BLaER1 treated with 17β-estradiol and CSF1 and Interleukin-3, amounts not matched to agents 10 nM and 100 nM (cell line): ENCODE results near the gene RBMX2.
A peak's percentile ranks its signal among the peaks of the same experiment; 100 is the strongest.
"Not testable (repeated sequence)": the region's sequence is repeated elsewhere in the genome, so short reads cannot be mapped to it uniquely, and the experiment has no call there.

Source experiments
- H3K27ac ChIP-seq, 11 experiments: shearing (Covaris generic); formaldehyde crosslinking; 2 replicates each; pipeline ENCODE4 v1.8.1; 2022
- H3K27me3 ChIP-seq, 11 experiments: shearing (Covaris generic); formaldehyde crosslinking; 2 replicates each; pipeline ENCODE4 v1.8.1; 2022
- H3K36me3 ChIP-seq, 11 experiments: shearing (Covaris generic); formaldehyde crosslinking; 2 replicates each; pipeline ENCODE4 v1.8.1; 2022
- H3K4me1 ChIP-seq, 10 experiments: shearing (Covaris generic); formaldehyde crosslinking; 2 replicates each; pipeline ENCODE4 v1.8.1; 2022
- H3K4me2 ChIP-seq, 11 experiments: shearing (Covaris generic); formaldehyde crosslinking; 2 replicates each; pipeline ENCODE4 v1.8.1; 2022
- H3K4me3 ChIP-seq, 10 experiments: shearing (Covaris generic); formaldehyde crosslinking; 2 replicates each; pipeline ENCODE4 v1.8.1; 2022
- H3K9ac ChIP-seq, 11 experiments: shearing (Covaris generic); formaldehyde crosslinking; 2 replicates each; pipeline ENCODE4 v1.8.1; 2022
- H3K9me3 ChIP-seq, 11 experiments: shearing (Covaris generic); formaldehyde crosslinking; replicated peaks in 1 of 11; 2 replicates each; pipeline ENCODE4 v1.8.1; 2022
- H4K20me1 ChIP-seq, 11 experiments: shearing (Covaris generic); formaldehyde crosslinking; 2 replicates each; pipeline ENCODE4 v1.8.1; 2022
- Cebpa-rat ChIP-seq, 11 experiments: shearing (Covaris generic); IDR thresholded peaks; 2 replicates each; pipeline ENCODE4 v1.8.1; 2022

The RBMX2 gene

DNA sequence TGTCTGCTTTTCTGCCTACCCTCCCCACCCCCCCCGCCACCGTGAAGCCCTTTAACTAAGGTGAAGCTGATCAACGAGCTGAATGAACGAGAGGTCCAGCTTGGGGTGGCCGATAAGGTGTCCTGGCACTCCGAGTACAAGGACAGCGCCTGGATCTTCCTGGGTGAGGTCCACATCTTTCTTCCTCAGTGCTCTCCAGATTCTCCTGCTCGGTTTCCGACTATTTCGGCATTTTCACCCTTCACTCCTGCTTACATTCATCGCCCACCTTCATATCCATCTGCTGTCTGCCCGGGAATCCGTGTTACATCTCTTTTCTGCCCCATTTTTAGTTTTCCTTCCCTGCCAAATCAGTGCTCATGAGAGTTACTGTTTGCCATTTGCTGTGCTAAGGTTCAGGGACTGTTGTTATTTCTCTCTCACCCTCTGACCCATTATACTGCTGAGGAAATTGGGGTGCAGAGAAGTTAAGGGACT is 459 bp downstream of the RBMX2 start:
- Histone ChIP-seq H3K4me1 (peaks cover 0 to 17% (median 7%) of the 10 kb centered on the region in 10 experiments; a peak in 11 of 20 replicates), H3K9ac (peak overlapping the region; percentile 69 to 82 (median 78)), H3K27ac (peak overlapping the region; percentile 58 to 82 (median 75); a peak in 19 of 22 replicates), H3K4me3 (peak overlapping the region; percentile 61 to 76 (median 68)), H3K27me3 (peaks cover 43 to 87% (median 71%) of the 10 kb centered on the region in 11 experiments), H3K4me2 (peak overlapping the region; percentile 56 to 75 (median 66)), H4K20me1 (peaks cover 0 to 6% (median 0%) of the 10 kb centered on the region in 11 experiments; a peak in 3 of 22 replicates), H3K36me3 (peaks cover 0 to 27% (median 14%) of the 10 kb centered on the region in 11 experiments; a peak in 14 of 22 replicates), H3K9me3 (no peaks in the 10 kb centered on the region; a peak in 1 of 22 replicates)
- no peak for TF ChIP-seq Cebpa-rat (IDR thresholded peaks at IDR 0.05)

DNA sequence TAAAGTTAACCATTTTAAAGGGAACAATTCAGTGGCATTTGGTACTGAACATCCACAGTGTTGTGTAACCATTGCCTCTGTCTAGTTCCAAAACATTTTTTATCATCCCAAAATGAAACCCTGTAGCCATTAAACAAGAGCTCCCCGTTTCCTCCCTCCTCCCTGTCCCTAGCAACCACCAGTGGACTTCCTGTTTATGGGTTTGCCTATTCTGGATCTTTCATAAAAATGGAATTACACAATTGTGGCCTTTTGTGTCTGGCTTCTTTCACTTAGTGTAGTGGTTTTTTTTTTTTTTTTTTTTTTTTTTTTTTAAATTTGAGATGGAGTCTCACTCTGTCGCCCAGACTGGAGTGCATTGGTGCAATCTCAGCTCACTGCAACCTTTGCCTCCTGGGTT is 11.6 kb downstream of the RBMX2 start:
- TF ChIP-seq Cebpa-rat (IDR thresholded peaks at IDR 0.05): no peak
- no peak overlapping the region for H3K4me3 ChIP-seq
- H3K4me2 ChIP-seq: no peak overlapping the region
- H3K9ac ChIP-seq: no peak overlapping the region
- H4K20me1 ChIP-seq: peaks cover 0 to 6% (median 0%) of the 10 kb centered on the region in 11 experiments; a peak in 4 of 22 replicates
- H3K36me3 ChIP-seq: peaks cover 39 to 72% (median 57%) of the 10 kb centered on the region in 11 experiments; a peak in 21 of 22 replicates
- H3K4me1 ChIP-seq: no peaks in the 10 kb centered on the region
- H3K27ac ChIP-seq: no peak overlapping the region; a peak in 1 of 22 replicates
- H3K27me3 ChIP-seq: peaks cover 81 to 100% (median 96%) of the 10 kb centered on the region in 11 experiments
- H3K9me3 ChIP-seq: no peaks in the 10 kb centered on the region

DNA sequence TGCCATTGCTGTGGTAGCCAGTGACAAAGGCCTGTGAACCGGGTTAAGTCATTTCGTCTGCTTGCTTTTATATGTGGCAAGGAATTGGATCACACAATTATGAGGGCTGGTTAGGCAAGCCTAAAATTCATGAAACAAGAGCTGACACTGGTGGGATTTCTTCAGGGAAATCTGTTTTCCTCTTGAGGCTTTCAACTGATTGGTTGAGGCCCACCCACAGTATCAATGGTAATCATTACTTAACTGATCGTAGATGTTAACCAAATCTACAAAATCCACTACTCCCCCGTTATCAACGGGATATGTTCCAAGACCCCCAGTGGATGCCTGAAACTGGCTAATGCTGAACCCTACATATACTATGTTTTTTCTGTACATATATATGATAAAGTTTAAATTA is 13.0 kb downstream of the RBMX2 start:
- Histone ChIP-seq H3K9me3 (no peaks in the 10 kb centered on the region), H4K20me1 (peaks cover 0 to 6% (median 0%) of the 10 kb centered on the region in 11 experiments; a peak in 4 of 22 replicates), H3K36me3 (peaks cover 29 to 58% (median 49%) of the 10 kb centered on the region in 11 experiments; a peak in 20 of 22 replicates), H3K27me3 (peaks cover 84 to 100% (median 99%) of the 10 kb centered on the region in 11 experiments), H3K4me3 (no peak overlapping the region), H3K9ac (no peak overlapping the region), H3K27ac (no peak overlapping the region), H3K4me1 (no peaks in the 10 kb centered on the region), H3K4me2 (no peak overlapping the region)
- TF ChIP-seq Cebpa-rat (IDR thresholded peaks at IDR 0.05): no peak

DNA sequence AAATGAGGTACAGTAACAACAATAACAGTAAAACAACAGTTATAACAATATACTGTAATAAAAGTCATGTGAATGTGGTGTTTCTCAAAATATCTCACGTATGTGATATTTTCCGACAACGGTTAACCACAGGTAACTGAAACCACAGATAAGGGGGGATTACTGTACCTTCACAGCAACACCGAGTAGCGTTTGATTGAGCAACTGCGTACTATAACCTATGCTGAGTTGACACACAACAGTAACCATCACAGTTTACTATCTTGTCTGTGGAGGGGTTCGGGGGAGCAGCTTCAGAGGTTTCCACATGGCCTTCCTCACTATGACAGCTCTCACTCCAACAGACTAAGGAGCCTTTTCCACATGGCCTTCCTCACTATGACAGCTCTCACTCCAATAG is 13.4 kb downstream of the RBMX2 start:
- peaks cover 83 to 100% (median 99%) of the 10 kb centered on the region in 11 experiments for H3K27me3 ChIP-seq
- no peaks in the 10 kb centered on the region for H3K4me1 ChIP-seq

DNA sequence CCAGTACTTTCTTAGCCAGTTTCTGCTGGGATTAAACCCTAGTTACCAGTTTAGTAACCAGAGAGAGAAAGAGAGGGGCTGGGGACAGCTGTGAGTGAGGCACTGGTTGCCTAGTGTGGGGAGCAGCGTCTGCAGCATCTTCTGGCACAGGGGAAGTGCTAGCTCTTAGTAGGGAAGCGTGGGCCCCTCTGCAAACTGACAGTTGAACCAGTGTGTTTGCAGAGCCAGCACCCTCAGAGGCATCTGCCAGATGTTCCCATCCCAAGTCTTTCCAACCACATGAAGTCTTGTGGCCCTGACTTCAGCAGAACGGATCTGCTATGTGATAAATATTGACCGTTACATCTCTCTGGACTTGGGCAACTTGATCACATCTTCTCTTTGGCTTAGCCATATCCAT is 15.0 kb downstream of the RBMX2 start:
- peaks cover 77 to 100% (median 98%) of the 10 kb centered on the region in 11 experiments for H3K27me3 ChIP-seq
- H3K4me3 ChIP-seq: no peak overlapping the region
- H3K9me3 ChIP-seq: no peaks in the 10 kb centered on the region
- no peaks in the 10 kb centered on the region for H3K4me1 ChIP-seq
- peaks cover 15 to 38% (median 31%) of the 10 kb centered on the region in 11 experiments; a peak in 20 of 22 replicates for H3K36me3 ChIP-seq
- TF ChIP-seq Cebpa-rat (IDR thresholded peaks at IDR 0.05): no peak
- H3K9ac ChIP-seq: no peak overlapping the region
- peaks cover 0 to 4% (median 0%) of the 10 kb centered on the region in 11 experiments; a peak in 3 of 22 replicates for H4K20me1 ChIP-seq
- H3K27ac ChIP-seq: no peak overlapping the region
- H3K4me2 ChIP-seq: no peak overlapping the region

More for the DNA sequence above, 13.4 kb downstream of the RBMX2 start:
- H4K20me1 ChIP-seq: peaks cover 0 to 6% (median 0%) of the 10 kb centered on the region in 11 experiments; a peak in 3 of 22 replicates
- no peaks in the 10 kb centered on the region for H3K9me3 ChIP-seq
- H3K27ac ChIP-seq: no peak overlapping the region
- TF ChIP-seq Cebpa-rat (IDR thresholded peaks at IDR 0.05): no peak
- H3K4me3 ChIP-seq: no peak overlapping the region
- H3K4me2 ChIP-seq: no peak overlapping the region
- no peak overlapping the region for H3K9ac ChIP-seq
- H3K36me3 ChIP-seq: peaks cover 26 to 54% (median 45%) of the 10 kb centered on the region in 11 experiments; a peak in 20 of 22 replicates

DNA sequence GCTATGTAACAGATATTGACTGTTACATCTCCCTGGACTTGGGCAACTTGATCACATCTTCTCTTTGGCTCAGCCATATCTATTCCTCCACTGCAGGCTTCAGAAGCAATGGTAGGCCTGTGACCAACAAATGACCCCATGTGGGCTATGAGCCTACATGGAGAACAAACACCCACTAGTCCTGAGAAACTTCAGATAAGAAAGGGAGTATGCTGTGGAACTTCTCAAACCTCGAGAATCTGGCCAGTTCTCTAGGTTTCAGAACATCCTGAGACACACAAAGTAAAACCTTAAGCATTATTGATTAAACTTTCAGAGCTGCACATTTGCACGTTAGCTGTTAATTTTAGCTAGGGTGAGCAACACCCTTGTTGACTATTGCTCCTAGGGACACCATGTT is 16.3 kb downstream of the RBMX2 start:
- TF ChIP-seq Cebpa-rat (IDR thresholded peaks at IDR 0.05): no peak

DNA sequence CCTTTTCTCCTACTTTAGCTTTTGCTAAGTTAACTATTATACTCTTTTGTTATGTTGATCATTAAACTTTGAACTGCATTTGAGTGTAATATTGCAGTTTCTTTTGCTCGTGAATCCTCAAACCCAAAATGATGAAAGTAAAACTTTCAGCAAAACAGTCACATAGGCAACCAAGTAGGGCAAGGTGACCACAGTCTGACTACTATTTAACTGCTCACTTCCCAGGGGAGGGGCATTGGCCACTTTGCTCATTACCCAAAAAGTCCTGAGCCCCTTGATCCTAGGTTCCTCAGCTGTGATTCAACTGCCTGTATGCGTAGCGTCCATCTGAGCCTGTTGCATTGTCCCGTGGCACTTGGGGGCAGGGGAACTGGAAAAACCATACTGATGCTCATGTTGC is 17.0 kb downstream of the RBMX2 start:
- H3K9ac ChIP-seq: no peak overlapping the region
- no peaks in the 10 kb centered on the region for H3K9me3 ChIP-seq
- H3K27me3 ChIP-seq: peaks cover 79 to 99% (median 96%) of the 10 kb centered on the region in 11 experiments
- no peak overlapping the region for H3K27ac ChIP-seq
- no peak overlapping the region for H3K4me2 ChIP-seq
- no peaks in the 10 kb centered on the region for H3K4me1 ChIP-seq
- no peak for TF ChIP-seq Cebpa-rat (IDR thresholded peaks at IDR 0.05)
- H3K36me3 ChIP-seq: peaks cover 8 to 22% (median 16%) of the 10 kb centered on the region in 11 experiments; a peak in 17 of 22 replicates
- no peak overlapping the region for H3K4me3 ChIP-seq
- peaks cover 0 to 4% (median 0%) of the 10 kb centered on the region in 11 experiments; a peak in 4 of 22 replicates for H4K20me1 ChIP-seq

More for the DNA sequence above, 16.3 kb downstream of the RBMX2 start:
- H3K9me3 ChIP-seq: no peaks in the 10 kb centered on the region
- H3K4me1 ChIP-seq: no peaks in the 10 kb centered on the region
- no peak overlapping the region for H3K27ac ChIP-seq
- no peak overlapping the region for H3K9ac ChIP-seq
- no peak overlapping the region for H3K4me2 ChIP-seq
- H3K4me3 ChIP-seq: no peak overlapping the region
- H4K20me1 ChIP-seq: peaks cover 0 to 4% (median 0%) of the 10 kb centered on the region in 11 experiments; a peak in 4 of 22 replicates
- peaks cover 82 to 98% (median 97%) of the 10 kb centered on the region in 11 experiments for H3K27me3 ChIP-seq
- peaks cover 8 to 25% (median 20%) of the 10 kb centered on the region in 11 experiments; a peak in 18 of 22 replicates for H3K36me3 ChIP-seq

DNA sequence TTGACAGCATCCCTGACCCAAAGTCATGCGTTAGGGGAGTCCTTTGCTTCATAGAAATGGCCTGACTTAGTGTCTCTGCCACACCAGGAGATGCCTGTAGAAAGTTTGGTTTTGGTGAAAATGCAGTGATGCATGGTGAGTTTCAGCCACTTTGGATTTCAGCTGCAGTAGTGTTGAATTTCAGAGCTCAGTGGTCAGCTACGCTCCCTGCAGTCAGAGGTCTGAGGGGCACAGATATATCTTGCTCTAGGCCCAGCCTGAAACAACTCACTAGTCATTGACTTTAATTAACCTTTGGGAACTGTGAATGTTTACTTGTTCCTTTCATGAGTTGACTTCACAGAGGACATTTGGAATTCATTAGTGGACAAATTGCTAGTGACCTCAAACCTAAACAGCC is 17.5 kb downstream of the RBMX2 start:
- Histone ChIP-seq H3K4me2 (no peak overlapping the region), H3K27ac (no peak overlapping the region), H3K27me3 (peaks cover 76 to 99% (median 96%) of the 10 kb centered on the region in 11 experiments), H3K4me1 (no peaks in the 10 kb centered on the region), H3K4me3 (no peak overlapping the region), H4K20me1 (peaks cover 0 to 4% (median 0%) of the 10 kb centered on the region in 11 experiments; a peak in 4 of 22 replicates), H3K36me3 (peaks cover 7 to 17% (median 11%) of the 10 kb centered on the region in 11 experiments; a peak in 16 of 22 replicates), H3K9me3 (no peaks in the 10 kb centered on the region), H3K9ac (no peak overlapping the region)
- TF ChIP-seq Cebpa-rat (IDR thresholded peaks at IDR 0.05): no peak

DNA sequence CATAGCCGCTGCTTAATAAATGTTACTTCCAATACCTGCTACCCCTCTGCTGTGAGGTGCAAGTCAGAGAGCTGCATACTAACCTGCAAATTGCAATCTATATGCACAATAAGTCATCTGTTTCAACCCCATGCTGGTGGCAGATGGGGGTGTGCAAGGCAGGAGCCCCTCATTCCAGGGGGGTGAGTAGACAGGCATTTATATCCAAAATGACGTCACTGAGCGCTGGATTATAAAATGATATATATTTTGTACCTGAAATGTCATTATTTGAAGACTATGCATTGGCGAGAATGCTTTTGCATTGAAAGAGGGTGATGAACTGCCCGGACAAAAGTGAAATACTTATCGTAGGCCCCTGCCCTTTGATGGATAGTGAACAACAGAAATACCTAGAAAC is 24.7 kb downstream of the RBMX2 start:
- Histone ChIP-seq H3K4me3 (no peak overlapping the region), H3K27ac (no peak overlapping the region), H4K20me1 (no peaks in the 10 kb centered on the region; a peak in 1 of 22 replicates), H3K36me3 (no peaks in the 10 kb centered on the region), H3K9ac (no peak overlapping the region), H3K4me2 (no peak overlapping the region), H3K9me3 (peaks cover 12 to 26% (median 22%) of the 10 kb centered on the region in 11 experiments; a peak in 20 of 22 replicates), H3K4me1 (no peaks in the 10 kb centered on the region), H3K27me3 (peaks cover 60 to 96% (median 93%) of the 10 kb centered on the region in 11 experiments)
- TF ChIP-seq Cebpa-rat (IDR thresholded peaks at IDR 0.05): no peak

DNA sequence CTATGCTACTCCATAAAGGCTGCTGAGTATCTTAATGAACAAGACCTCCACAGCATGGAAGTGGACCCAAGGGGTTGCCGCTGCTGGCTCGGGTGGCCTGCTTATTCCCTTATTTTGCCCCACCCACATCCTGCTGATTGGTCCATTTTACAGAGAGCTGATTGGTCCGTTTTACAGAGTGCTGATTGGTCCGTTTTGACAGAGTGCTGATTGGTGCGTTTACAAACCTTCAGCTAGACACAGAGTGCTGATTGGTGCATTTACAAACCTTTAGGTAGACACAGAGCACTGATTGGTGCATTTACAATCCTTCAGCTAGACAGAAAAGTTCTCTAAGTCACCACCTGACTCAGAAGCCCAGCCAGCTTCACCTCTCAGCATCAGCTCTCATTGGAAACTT is 27.4 kb downstream of the RBMX2 start:
- H4K20me1 ChIP-seq, H3K9ac ChIP-seq, H3K4me3 ChIP-seq, H3K27ac ChIP-seq, H3K4me1 ChIP-seq, H3K36me3 ChIP-seq, H3K4me2 ChIP-seq: not testable (repeated sequence)
- peaks cover 12 to 26% (median 22%) of the 10 kb centered on the region in 11 experiments; a peak in 20 of 22 replicates for H3K9me3 ChIP-seq
- peaks cover 54 to 94% (median 87%) of the 10 kb centered on the region in 11 experiments for H3K27me3 ChIP-seq
